ENCODE data around the gene PHF24. TPM values are rescaled to one million over a fixed set of nuclear protein-coding genes. Genes with fewer than 3 reads are reported as not detected.

The PHF24 gene
- total RNA-seq, 1 donor from 2014 or later: not detected

DNA sequence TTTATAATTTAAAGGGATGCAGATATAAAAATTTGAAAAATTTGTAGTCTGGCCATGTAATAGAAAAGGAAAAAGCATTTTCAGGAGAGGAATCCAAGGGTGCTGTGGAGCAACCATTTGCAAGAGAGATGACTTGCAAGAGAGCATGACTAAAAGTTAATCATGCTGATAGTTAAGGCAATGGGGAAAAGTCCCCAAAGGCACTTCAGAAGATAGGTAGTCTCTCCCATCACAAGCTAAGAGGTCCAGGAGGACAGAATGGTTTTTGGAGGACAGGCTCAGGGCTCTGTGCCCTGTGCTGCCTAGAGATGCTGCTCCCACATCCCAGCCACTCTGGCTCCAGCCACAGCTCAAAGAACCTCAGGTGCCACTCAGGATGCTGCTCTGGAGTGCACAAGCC is 70.3 kb downstream of the PHF24 start:
- Histone ChIP-seq H3K27ac (no peak overlapping the region), H3K4me3 (no peak overlapping the region), H3K27me3 (no peaks in the 10 kb centered on the region), H3K4me1 (no peaks in the 10 kb centered on the region), H3K9me3 (no peaks in the 10 kb centered on the region), H3K36me3 (peaks cover 4 to 5% of the 10 kb centered on the region in 2 donors)
- intact Hi-C loops (cut with DNase I): no loop called here
- no peak for DNase-seq (ENCODE audit: low spot score in 2 of 2)
- TF ChIP-seq, protein P1, sequence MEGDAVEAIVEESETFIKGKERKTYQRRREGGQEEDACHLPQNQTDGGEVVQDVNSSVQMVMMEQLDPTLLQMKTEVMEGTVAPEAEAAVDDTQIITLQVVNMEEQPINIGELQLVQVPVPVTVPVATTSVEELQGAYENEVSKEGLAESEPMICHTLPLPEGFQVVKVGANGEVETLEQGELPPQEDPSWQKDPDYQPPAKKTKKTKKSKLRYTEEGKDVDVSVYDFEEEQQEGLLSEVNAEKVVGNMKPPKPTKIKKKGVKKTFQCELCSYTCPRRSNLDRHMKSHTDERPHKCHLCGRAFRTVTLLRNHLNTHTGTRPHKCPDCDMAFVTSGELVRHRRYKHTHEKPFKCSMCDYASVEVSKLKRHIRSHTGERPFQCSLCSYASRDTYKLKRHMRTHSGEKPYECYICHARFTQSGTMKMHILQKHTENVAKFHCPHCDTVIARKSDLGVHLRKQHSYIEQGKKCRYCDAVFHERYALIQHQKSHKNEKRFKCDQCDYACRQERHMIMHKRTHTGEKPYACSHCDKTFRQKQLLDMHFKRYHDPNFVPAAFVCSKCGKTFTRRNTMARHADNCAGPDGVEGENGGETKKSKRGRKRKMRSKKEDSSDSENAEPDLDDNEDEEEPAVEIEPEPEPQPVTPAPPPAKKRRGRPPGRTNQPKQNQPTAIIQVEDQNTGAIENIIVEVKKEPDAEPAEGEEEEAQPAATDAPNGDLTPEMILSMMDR (IDR thresholded peaks at IDR 0.05): no peak

DNA sequence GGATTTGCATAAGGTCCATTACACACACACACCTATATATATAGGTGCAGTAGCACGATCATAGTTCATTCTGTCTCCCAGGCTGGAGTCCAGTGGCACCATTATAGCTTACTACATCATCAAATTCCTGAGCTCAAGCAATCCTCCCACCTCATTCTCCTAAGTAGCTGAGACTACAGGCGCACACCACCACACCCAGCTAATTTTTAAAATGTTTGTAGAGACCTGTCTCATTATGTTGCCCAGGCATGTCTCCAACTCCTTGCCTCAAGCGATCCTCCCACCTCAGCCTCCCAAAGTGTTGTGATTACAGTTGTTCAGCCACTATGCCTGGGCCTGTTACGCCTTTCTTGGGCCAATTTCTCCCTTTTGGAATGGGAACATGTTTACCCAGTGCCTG is 71.2 kb downstream of the PHF24 start:
- no peak overlapping the region for H3K27ac ChIP-seq
- H3K9me3 ChIP-seq: no peaks in the 10 kb centered on the region
- intact Hi-C loops (cut with DNase I): no loop called here
- H3K36me3 ChIP-seq: peaks cover under 1 to 2% of the 10 kb centered on the region in 2 donors
- no peak overlapping the region for H3K4me3 ChIP-seq
- H3K4me1 ChIP-seq: no peaks in the 10 kb centered on the region
- TF ChIP-seq, protein P1 (IDR thresholded peaks at IDR 0.05): no peak
- no peak for DNase-seq (ENCODE audit: low spot score in 2 of 2)
- no peaks in the 10 kb centered on the region for H3K27me3 ChIP-seq

DNA sequence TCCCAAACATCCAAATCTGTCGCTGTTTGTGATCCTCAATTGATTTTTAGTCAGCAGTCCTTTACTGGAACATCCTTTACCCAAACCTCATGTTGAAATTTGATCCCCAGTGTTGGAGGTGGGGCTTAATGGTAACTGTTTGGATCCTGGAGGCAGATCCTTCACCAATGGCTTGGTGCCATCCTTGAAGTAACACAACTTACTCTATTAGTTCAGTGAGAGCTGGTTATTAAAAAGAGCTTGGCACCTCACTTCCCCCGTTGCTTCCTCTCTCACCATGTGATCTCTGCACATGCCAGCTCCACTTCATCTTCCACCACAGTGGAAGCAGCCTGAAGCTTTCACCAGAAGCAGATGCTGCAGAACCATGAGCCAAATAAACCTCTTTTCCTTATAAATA is 71.8 kb downstream of the PHF24 start:
- no peak for DNase-seq (ENCODE audit: low spot score in 2 of 2)
- Histone ChIP-seq H3K27me3 (no peaks in the 10 kb centered on the region), H3K4me1 (no peaks in the 10 kb centered on the region), H3K4me3 (no peak overlapping the region), H3K9me3 (no peaks in the 10 kb centered on the region), H3K27ac (no peak overlapping the region), H3K36me3 (no peaks in the 10 kb centered on the region)
- intact Hi-C loops (cut with DNase I): no loop called here
- TF ChIP-seq, protein P1 (IDR thresholded peaks at IDR 0.05): no peak

Other genes with a start within 250 kb of the PHF24 start
- gene CCL21, start 248.1 kb upstream of the PHF24 start, total RNA-seq: 7.9 TPM
- gene DNAJB5, start 31.5 kb downstream of the PHF24 start, total RNA-seq: 40.8 TPM
- 96.3 TPM for gene VCP, start 114.3 kb downstream of the PHF24 start, total RNA-seq
- 45.4 TPM for gene FANCG, start 121.7 kb downstream of the PHF24 start, total RNA-seq
- 2.4 TPM for gene PIGO, start 138.3 kb downstream of the PHF24 start, total RNA-seq
- gene STOML2, start 144.8 kb downstream of the PHF24 start, total RNA-seq: 94.2 TPM
- gene ATOSB, start 157.6 kb downstream of the PHF24 start, total RNA-seq: 58.3 TPM
- 26.5 TPM for gene UNC13B, start 203.7 kb downstream of the PHF24 start, total RNA-seq

Data from ascending aorta (tissue), 2 donors.